Glomerular endothelial cell (primary cell): ENCODE measurements around the gene PKLR. TPM values are rescaled to one million over a fixed set of nuclear protein-coding genes. Genes with fewer than 3 reads are reported as not detected.

Experiments
- total RNA-seq: library from RNA; depleted of rRNA; stranded (reverse); fragments of >200 nt; gene quantifications from 2 replicates; pipeline ENCODE4 v1.2.3, GENCODE V29; 2015

The PKLR gene
- total RNA-seq, 1 donor from 2014 or later = not detected

Other genes starting within 250 kb of the PKLR start
- gene EFNA4, start 237.7 kb downstream of the PKLR start, total RNA-seq = 19.2 and 25.1 TPM in 2 replicates
- 1.5 and 4.0 TPM in 2 replicates for gene EFNA3, start 222.6 kb downstream of the PKLR start, total RNA-seq
- 77.9 and 195 TPM in 2 replicates for gene EFNA1, start 173.6 kb downstream of the PKLR start, total RNA-seq
- gene SLC50A1, start 165.6 kb downstream of the PKLR start, total RNA-seq = 21.0 and 29.1 TPM in 2 replicates
- gene DPM3, start 160.9 kb downstream of the PKLR start, total RNA-seq = 41.0 and 45.0 TPM in 2 replicates
- 121 and 150 TPM in 2 replicates for gene KRTCAP2, start 128.1 kb downstream of the PKLR start, total RNA-seq
- gene TRIM46, start 127.6 kb downstream of the PKLR start, total RNA-seq = 9.9 and 11.8 TPM in 2 replicates
- 12.5 and 18.2 TPM in 2 replicates for gene THBS3, start 93.5 kb downstream of the PKLR start, total RNA-seq
- 44.3 and 45.6 TPM in 2 replicates for gene MTX1, start 92.7 kb downstream of the PKLR start, total RNA-seq
- gene ENTREP3, start 46.0 kb downstream of the PKLR start, total RNA-seq = 26.5 and 46.3 TPM in 2 replicates
- gene SCAMP3, start 39.1 kb downstream of the PKLR start, total RNA-seq = 79.2 and 128 TPM in 2 replicates
- gene CLK2, start 27.9 kb downstream of the PKLR start, total RNA-seq = 30.2 and 36.1 TPM in 2 replicates
- gene HCN3, start 24.0 kb downstream of the PKLR start, total RNA-seq = 0.19 and 1.3 TPM in 2 replicates
- 319 and 345 TPM in 2 replicates for gene FDPS, start 7.4 kb upstream of the PKLR start, total RNA-seq
- gene RUSC1, start 19.5 kb upstream of the PKLR start, total RNA-seq = 22.3 and 33.1 TPM in 2 replicates